Uterus (tissue), 4 donors: ENCODE data around the gene PTPN11. TPM values are rescaled to one million over a fixed set of nuclear protein-coding genes. Genes with fewer than 3 reads are reported as not detected.
"Not testable (repeated sequence)": the region's sequence is repeated elsewhere in the genome, so short reads cannot be mapped to it uniquely, and the experiment has no call there.

Experiments used
- DNase-seq, 2 donors: peaks; one replicate each; pipeline ENCODE4 v3.0.0-alpha.2; 2019 to 2020
- H3K27ac ChIP-seq, 2 donors: fragments of 200-600 bp; sonication (generic); 1 replicate in 1 of 2; 2 replicates in 1 of 2; pipeline ENCODE4 v1.5.1; 2016 to 2018
- H3K27me3 ChIP-seq, 2 donors: fragments of 200-600 bp; sonication (generic); one replicate each; pipeline ENCODE4 v1.5.1; 2018 to 2019; ENCODE audit warnings: control low read depth in 1 of 2
- H3K36me3 ChIP-seq, 2 donors: fragments of 200-600 bp; sonication (generic); one replicate each; pipeline ENCODE4 v1.5.1; 2019; ENCODE audit warnings: control low read depth in 1 of 2
- H3K4me1 ChIP-seq, 2 donors: fragments of 200-600 bp; sonication (generic); one replicate each; pipeline ENCODE4 v1.5.1; 2018 to 2019; ENCODE audit warnings: control low read depth in 1 of 2
- H3K4me3 ChIP-seq, 2 donors: fragments of 200-600 bp; sonication (generic); 1 replicate in 1 of 2; 2 replicates in 1 of 2; pipeline ENCODE4 v1.5.1; 2018 to 2019; ENCODE audit warnings: mild to moderate bottlenecking in 1 of 2
- H3K9me3 ChIP-seq, 2 donors: fragments of 200-600 bp; sonication (generic); one replicate each; pipeline ENCODE4 v1.5.1; 2019; ENCODE audit warnings: control low read depth in 1 of 2
- POLR2A ChIP-seq, 2 donors: fragments of 450-650 bp; IDR thresholded peaks; one replicate each; pipeline ENCODE4 v1.6.1; 2016; ENCODE audit warnings: antibody characterized with exemption in 2 of 2, mild to moderate bottlenecking in 1 of 2, moderate library complexity in 1 of 2
- intact Hi-C: fragments of 100-400 bp; cut with DNase I; formaldehyde crosslinking; loops from one replicate; pipeline ENCODE4 v1.15.1; 2023; ENCODE audit warnings: low total_unique reads
- total RNA-seq, 4 donors: library from RNA; depleted of rRNA in 3 of 4; stranded (reverse); fragments of >200 nt in 3 of 4; gene quantifications; one replicate each; pipeline versions ENCODE4 v1.1.0 to v1.2.4, GENCODE V29; 2014 to 2023
- TF ChIP-seq, protein P1 (sequence below), 4 experiments: fragments of 200-600 bp in 2 of 4; fragments of 450-650 bp in 2 of 4; sonication (generic) in 2 of 4; IDR thresholded peaks; one replicate each; pipeline ENCODE4 v1.5.1; 2016 to 2019; ENCODE audit warnings: antibody characterized with exemption in 4 of 4, mild to moderate bottlenecking in 2 of 4, moderate library complexity in 1 of 4
- donor health status: DM: yes; HTN: yes; CAD: no.

PTPN11 gene
- total RNA-seq, 4 donors from 2014 or later = 45.3 to 116 (median 76.9) TPM

DNA sequence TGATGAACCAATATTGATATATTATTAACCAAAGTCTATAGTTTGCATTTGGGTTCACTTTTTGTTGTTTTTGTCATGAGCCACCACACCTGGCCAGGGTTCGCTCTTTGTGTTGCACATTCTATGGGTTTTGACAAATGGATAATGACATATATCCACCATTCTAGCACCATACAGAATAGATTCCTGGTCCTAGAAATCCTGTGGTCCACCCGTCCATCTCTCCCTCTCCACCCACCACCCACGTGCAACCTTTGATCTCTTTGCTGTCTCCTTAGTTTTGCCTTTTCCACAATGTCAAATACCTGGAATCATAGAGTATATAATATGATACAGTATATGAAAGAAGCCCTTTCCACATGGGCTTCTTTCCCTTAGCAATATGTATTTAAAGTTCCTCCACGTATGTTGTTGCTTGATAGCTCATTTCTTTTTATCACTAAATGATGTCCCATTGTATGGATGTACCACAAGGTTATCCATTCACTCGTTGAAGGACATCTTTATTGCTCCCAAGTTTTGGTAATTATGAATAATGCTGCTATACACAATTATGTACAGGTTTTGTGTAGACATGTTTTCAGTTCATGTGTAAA lies 16.7 kb upstream of the PTPN11 start:
- no peaks in the 10 kb centered on the region for H3K36me3 ChIP-seq
- no peak overlapping the region for H3K27ac ChIP-seq
- H3K4me3 ChIP-seq = no peak overlapping the region
- TF ChIP-seq POLR2A (IDR thresholded peaks at IDR 0.05) = no peak
- TF ChIP-seq, protein P1, sequence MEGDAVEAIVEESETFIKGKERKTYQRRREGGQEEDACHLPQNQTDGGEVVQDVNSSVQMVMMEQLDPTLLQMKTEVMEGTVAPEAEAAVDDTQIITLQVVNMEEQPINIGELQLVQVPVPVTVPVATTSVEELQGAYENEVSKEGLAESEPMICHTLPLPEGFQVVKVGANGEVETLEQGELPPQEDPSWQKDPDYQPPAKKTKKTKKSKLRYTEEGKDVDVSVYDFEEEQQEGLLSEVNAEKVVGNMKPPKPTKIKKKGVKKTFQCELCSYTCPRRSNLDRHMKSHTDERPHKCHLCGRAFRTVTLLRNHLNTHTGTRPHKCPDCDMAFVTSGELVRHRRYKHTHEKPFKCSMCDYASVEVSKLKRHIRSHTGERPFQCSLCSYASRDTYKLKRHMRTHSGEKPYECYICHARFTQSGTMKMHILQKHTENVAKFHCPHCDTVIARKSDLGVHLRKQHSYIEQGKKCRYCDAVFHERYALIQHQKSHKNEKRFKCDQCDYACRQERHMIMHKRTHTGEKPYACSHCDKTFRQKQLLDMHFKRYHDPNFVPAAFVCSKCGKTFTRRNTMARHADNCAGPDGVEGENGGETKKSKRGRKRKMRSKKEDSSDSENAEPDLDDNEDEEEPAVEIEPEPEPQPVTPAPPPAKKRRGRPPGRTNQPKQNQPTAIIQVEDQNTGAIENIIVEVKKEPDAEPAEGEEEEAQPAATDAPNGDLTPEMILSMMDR (IDR thresholded peaks at IDR 0.05) = no peak
- intact Hi-C loops = no loop called here
- no peak for DNase-seq
- H3K9me3 ChIP-seq = no peaks in the 10 kb centered on the region
- no peaks in the 10 kb centered on the region for H3K27me3 ChIP-seq
- H3K4me1 ChIP-seq = no peaks in the 10 kb centered on the region

DNA sequence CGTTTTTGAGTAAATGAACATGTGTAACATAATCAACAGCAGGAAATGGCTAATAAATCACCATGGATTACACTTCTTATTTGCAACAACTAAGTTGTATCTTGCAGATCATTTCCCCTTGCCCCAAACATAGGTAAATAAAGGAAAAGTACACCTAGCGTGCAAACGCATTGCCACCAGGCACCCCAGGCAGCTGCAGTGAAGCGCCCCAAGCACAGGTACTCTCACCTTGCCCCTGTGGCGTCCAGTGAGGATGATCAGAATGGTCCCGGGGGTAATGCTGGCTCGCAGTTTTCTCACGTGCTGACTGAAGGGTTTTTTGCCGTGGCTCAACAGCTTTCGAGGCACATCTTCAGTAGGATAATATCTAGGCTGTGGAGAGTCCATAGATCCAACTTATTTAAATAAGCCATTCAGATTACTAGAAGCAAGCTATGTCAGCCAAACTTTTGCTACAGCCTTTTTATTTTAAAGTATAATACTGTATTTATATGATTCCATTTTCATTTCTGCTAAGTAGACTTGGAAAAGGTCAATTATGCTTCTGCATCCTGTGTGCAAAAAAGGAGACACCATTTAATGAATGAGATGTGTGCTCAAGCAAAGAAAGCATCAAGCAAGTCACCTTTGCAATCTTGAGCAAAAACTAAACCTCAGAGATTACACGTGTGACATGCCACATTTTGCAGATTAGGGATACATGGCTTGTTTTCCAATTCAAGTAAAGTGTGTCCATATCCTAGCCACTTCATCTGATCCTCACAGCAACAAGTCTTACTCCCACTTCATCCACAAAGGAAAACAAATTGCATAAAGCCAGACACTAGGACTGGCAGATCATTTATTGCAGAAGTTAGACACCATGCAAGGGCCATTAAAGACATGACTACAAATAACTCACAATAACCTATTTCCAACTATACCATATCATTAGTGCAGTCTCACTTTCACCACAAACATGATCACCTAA lies 11.9 kb upstream of the PTPN11 start:
- no peaks in the 10 kb centered on the region for H3K36me3 ChIP-seq
- DNase-seq = no peak
- H3K4me3 ChIP-seq = no peak overlapping the region
- H3K4me1 ChIP-seq = peaks cover 0 to 9% of the 10 kb centered on the region in 2 donors
- TF ChIP-seq, protein P1 (IDR thresholded peaks at IDR 0.05) = no peak
- no peak for TF ChIP-seq POLR2A (IDR thresholded peaks at IDR 0.05)
- intact Hi-C loops = no loop called here
- no peaks in the 10 kb centered on the region for H3K27me3 ChIP-seq
- H3K27ac ChIP-seq = no peak overlapping the region
- no peaks in the 10 kb centered on the region for H3K9me3 ChIP-seq

DNA sequence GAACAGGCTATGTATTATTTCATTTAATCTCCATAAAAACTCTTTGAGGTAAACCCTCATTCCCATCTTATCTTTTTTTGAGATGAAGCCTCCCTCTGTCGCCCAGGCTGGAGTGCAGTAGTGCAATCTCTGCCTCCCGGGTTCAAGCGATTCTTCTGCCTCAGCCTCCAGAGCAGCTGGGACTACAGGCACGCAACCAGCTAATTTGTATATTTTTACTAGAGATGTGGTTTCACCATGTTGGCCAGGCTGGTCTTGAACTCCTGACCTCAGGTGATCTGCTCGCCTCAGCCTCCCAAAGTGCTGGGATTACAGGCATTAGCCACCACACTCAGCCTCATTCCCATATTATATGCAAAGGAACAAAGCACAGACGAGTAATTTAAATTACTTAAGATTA lies 11.1 kb upstream of the PTPN11 start:
- H3K4me1 ChIP-seq, H3K27ac ChIP-seq, H3K4me3 ChIP-seq, intact Hi-C loops, H3K36me3 ChIP-seq, H3K27me3 ChIP-seq, H3K9me3 ChIP-seq, DNase-seq: not testable (repeated sequence)

GRCh38 chr12:112408621-112409020 lies 10.1 kb upstream of the PTPN11 start:
- H3K27ac ChIP-seq = peak overlapping the region; percentile 88 to 93
- no peaks in the 10 kb centered on the region for H3K36me3 ChIP-seq
- intact Hi-C loops = no loop called here
- TF ChIP-seq, protein P1 (IDR thresholded peaks at IDR 0.05) = no peak
- no peak for TF ChIP-seq POLR2A (IDR thresholded peaks at IDR 0.05)
- no peaks in the 10 kb centered on the region for H3K9me3 ChIP-seq
- DNase-seq = no peak
- H3K27me3 ChIP-seq = no peaks in the 10 kb centered on the region
- peak overlapping the region; percentile 68 to 87 for H3K4me3 ChIP-seq
- H3K4me1 ChIP-seq = peaks cover 0 to 9% of the 10 kb centered on the region in 2 donors

DNA sequence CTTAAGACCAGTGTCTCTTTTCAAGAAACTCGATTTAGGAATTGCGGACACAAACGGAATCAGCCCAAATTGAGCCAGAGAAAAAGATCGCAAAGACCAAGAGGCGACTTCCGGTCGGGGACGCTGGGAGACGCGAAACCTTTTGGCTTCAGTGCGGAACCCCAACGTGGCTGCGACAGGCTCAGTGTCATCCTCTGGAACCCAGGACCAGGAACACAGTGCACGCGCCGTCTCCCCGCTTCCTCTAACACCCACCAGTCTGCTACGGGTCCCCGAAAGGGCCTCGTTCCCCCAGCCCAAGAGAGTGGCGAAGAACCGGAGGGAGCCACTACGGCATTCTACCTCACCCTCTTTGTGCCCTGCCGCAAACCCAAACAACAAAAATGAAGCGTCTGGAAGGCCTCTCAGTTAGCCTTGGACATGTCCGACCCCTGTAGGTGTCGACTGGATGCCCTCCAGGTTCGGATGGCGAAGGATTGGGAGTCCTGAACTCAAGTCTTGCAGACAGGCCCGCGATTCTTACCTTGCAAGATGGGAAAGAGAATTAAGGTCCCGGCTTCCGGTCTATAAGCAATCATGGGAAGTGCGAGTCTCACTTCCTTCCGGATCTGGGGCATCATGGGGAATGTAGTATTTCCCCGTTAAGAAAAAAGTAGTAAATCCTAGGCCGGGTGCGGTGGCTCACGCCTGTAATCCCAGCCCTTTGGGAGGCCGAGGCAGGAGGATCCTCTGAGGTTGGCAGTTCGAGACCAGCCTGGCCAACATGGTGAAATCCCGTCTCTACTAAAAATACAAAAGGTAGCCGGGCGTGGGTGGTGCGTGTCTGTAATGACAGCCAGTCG lies 9.5 kb upstream of the PTPN11 start, which contains the start of gene RPL6:
TSS of gene RPL6 (minus strand) at position 542 of the 842 bp plus-strand sequence. CDS start 949 bp downstream, outside the sequence.
- peak within 1 kb of the TSS; percentile 68 to 87 for H3K4me3 ChIP-seq
- H3K27me3 ChIP-seq = no peaks in the 10 kb centered on the region
- intact Hi-C loops = no loop called here
- peaks cover 0 to 9% of the 10 kb centered on the region in 2 donors for H3K4me1 ChIP-seq
- H3K9me3 ChIP-seq = no peaks in the 10 kb centered on the region
- H3K27ac ChIP-seq = peak within 1 kb of the TSS; percentile 88 to 93
- H3K36me3 ChIP-seq = no peaks in the 10 kb centered on the region
- peak; percentile 70 to 84 for DNase-seq
- peak; percentile 46 to 69 for TF ChIP-seq POLR2A (IDR thresholded peaks at IDR 0.05)
- TF ChIP-seq, protein P1 (IDR thresholded peaks at IDR 0.05) = peak in 1 of 4 experiments; percentile 6
